Mammary epithelial cell (primary cell): ENCODE measurements around the gene RGS8.

Source experiments
- EZH2 ChIP-seq: IDR thresholded peaks from 2 replicates; pipeline ENCODE4 v1.6.1; 2012; ENCODE audit warnings: low read length, inconsistent platforms, borderline replicate concordance
- TF ChIP-seq, protein P1 (sequence below), 2 donors: IDR thresholded peaks in 1 of 2; conservative IDR thresholded peaks in 1 of 2; 2 replicates each; pipeline ENCODE4 v1.5.1; 2011 to 2012; ENCODE audit warnings: inconsistent platforms in 2 of 2, low read length in 2 of 2, mild to moderate bottlenecking in 2 of 2, control low read depth in 1 of 2, low read depth in 1 of 2; ENCODE audit not compliant: insufficient read depth in 1 of 2; ENCODE audit errors: extremely low read depth in 1 of 2

DNA sequence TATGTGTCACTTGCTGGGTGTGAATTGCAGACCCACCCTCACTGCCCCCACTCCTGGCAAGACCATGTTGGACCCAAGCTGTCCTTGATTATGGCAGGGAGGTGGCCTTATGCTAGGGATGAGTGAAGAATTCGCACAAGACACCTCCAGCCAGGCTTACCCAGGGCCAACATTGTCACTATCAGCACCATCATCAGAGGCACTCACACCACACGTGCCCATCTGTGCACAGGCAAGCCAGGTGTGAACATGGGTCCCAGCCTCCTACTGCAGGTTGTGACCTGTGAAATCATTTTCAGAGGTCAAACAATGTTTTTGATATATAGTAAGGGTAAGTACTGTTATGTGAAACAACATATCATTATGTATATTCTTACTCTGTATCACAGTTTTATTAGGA, 20.3 kb upstream of the RGS8 start:
- TF ChIP-seq EZH2 = no peak
- TF ChIP-seq, protein P1, sequence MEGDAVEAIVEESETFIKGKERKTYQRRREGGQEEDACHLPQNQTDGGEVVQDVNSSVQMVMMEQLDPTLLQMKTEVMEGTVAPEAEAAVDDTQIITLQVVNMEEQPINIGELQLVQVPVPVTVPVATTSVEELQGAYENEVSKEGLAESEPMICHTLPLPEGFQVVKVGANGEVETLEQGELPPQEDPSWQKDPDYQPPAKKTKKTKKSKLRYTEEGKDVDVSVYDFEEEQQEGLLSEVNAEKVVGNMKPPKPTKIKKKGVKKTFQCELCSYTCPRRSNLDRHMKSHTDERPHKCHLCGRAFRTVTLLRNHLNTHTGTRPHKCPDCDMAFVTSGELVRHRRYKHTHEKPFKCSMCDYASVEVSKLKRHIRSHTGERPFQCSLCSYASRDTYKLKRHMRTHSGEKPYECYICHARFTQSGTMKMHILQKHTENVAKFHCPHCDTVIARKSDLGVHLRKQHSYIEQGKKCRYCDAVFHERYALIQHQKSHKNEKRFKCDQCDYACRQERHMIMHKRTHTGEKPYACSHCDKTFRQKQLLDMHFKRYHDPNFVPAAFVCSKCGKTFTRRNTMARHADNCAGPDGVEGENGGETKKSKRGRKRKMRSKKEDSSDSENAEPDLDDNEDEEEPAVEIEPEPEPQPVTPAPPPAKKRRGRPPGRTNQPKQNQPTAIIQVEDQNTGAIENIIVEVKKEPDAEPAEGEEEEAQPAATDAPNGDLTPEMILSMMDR (conservative IDR thresholded peaks at IDR 0.05 in 1 of 2, IDR thresholded peaks at IDR 0.05 in 1 of 2; ENCODE audit: extremely low read depth in 1 of 2, insufficient read depth in 1 of 2, low read depth in 1 of 2, low read length in 2 of 2) = no peak
